ENCODE measurements around the gene UTRN. TPM values are rescaled to one million over a fixed set of nuclear protein-coding genes. Genes with fewer than 3 reads are reported as not detected.

Gene UTRN
- polyA plus RNA-seq, 3 donors: 137 to 151 (median 147) TPM

DNA sequence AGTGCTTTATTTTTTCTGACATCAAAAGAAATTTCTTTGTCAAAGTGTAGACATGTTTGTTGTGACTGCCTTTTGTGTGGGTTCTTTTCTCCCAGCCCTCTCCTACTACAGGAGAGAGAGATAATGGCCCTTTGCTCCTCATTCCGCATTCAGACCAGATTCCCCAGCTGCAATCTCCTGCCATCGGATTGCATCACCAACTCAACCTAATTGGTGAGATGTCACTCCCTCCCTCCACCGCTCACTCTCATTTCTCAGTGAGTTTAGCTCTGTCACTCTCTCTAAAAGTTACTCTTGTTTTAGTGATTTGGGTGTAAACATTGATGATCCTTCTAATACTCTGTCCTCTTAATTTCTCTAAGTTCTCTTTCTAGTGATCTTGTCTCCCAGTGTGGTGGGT is 22.7 kb downstream of the UTRN start:
- DNase-seq (ENCODE audit: low read depth in 3 of 3, low spot score in 2 of 3): no peak

DNA sequence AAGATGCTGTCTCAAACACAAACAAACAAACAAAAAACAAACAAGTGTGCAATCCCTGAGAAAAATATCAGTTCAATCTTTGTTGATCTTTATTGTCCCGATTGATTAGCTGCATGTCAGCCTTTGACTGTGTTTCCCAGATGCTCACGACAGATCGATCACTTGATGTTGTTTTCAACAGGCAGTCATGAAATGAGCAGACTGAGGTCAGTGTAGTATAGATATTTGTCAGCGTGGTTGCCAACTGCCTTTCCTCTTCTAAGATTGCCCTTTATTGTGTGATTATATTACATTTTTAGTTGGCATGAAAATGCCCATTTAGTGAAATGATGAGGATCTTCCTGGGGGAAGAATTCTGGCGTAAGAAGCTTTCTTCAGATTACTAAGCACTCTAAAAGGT is 25.6 kb downstream of the UTRN start:
- no peak for DNase-seq (ENCODE audit: low read depth in 3 of 3, low spot score in 2 of 3)

DNA sequence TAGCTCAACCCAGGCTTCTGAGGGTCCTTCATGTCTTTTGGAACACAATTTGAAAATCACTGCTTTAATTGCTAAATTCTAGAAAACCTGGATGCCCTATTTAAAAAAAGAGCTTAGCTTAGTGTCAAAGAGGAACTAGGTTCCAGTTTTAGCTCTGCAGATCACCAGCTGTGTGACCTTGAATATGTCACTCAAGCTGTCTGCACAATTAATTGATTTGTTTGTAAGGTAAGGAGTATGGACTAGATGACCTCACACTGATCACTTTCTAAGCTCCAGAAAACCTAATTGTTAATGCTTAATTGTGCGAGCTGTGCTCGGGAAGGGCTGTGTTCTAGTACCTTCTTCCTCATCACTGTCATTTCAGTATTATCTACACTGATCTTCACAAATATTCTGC is 26.2 kb downstream of the UTRN start:
- no peak for DNase-seq (ENCODE audit: low read depth in 3 of 3, low spot score in 2 of 3)

DNA sequence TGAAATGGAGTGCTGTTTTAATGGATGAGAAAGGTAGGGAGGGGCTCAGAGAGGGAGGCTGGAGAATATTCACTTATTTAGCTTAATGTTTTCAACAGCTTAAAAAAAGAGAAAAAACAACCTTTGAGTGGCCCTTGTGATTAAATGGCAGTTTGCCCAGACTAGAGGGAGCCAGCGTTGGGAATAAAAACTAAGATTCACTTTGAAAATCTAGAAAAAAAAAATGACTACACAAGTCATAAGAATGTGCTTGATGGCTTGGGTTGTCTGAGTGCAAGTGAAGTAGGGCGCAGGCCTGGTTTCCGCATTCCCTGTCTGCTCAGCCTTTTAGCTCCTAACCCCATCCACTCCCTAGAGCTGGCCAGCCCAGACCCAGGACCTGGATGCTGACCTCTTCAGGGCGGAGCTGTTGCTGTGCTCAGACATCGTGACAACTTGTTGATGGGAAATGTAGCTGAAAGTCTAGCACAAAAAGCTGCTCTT is 28.9 kb downstream of the UTRN start:
- DNase-seq (ENCODE audit: low read depth in 3 of 3, low spot score in 2 of 3): peak in 1 of 3 donors; percentile 46

DNA sequence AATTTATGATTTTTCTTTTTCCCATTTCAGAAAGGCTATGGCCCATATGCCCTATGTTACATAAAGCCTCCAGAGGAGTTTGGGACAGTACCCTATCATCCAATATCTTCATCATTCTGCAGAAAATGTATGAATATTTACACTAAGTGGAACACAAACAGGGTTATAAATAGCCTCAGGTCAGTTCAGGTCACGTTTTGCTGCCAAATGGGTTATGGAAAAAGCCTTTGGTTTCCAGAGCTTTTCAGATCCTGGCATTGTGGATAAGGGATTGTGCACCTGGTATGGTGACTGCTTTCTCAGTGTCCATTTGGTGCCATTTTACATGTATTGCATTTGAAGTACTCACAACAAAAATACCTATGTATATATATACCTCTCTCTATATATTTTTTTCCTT is 29.4 kb downstream of the UTRN start:
- DNase-seq (ENCODE audit: low read depth in 3 of 3, low spot score in 2 of 3): no peak

DNA sequence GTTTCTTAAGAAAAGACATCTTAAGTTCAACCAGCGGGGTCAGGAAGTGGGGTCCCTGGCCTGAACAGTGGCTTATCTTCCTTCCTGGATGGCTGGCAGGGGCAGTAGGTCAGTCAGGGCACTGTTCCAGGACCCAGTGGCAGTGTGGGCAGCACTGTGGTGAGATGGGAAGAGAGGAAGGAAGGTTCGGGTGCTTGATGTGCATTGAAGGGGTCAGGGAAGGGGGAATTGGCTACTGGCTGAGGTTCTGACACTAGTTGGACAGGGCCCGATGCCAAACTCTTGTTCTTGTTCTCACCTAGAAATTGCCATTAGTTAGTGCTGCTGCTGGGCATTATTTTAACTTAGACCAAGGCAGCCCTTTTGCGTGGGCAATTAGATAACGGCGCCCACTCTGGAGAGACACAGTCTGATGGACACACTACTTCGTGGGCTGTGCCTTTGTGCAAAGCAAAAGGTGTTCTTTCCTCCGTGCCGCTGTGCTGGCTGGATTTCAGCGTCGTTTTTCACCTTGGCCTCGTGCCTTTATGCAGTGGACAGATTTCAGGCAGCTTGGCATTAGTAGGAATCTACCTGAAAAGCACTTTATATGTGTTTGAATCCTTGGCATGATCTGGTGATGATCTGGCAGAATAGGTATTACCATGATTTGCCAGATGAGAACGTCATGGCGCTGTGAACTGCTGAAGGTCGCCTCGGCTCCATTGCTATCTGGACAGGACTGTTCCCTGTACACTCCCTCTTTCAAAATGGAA is 30.3 kb downstream of the UTRN start:
- DNase-seq (ENCODE audit: low read depth in 3 of 3, low spot score in 2 of 3): no peak

DNA sequence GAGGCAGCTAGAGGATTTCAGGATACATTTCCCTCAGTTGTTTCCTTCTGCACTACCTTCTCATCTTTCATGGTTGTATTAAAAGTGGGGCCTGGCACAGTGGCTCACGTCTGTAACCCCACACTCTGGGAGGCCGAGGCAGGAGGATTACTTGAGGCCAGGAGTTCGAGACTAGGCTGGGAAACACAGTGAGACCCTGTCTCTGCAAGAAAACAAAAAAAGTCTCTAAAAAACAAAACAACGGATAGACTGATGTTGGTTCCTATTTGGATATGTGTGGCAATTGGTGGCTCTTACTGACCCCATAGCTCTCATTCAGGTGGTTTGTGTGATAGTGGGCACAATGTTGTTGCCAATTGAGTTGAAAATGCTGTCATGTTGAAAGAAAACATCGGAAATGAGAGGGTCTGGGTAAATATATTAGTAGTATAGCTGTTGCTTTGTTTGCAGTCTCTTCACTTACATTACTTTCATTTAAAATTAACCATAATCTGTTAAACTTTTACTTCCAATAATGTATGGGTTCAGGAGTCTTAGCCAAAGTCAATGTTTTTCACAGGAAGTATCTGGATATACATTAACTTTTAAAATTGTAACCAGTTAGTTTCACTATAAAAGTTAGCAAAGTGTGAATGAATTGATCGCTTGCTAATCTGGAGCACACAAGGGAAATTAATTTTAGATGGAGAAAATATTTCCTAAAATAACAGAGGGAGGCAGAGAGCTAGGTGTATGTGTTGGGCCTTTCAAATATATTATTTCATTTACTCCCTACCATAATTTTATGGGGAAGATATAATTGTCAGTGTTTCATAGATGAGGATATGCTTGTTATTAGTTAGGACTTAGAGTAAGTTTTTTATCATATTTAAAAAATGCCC is 31.1 kb downstream of the UTRN start:
- DNase-seq (ENCODE audit: low read depth in 3 of 3, low spot score in 2 of 3): no peak

DNA sequence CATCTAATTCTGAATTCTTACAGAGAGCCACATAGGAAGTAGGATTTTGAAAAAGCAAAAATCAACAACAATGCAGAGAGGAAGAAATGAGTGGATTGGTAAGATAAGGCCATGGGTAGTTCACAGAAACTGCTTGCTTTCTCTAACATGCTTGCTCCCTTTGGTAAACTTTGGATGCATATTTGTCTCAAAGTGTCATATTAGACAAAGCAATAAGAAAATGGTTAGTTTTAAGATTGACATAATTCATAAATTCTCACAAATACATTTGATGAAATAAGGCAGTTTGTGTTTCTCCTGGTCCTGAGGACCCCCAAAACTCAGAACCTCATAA is 31.7 kb downstream of the UTRN start:
- DNase-seq (ENCODE audit: low read depth in 3 of 3, low spot score in 2 of 3): no peak

DNA sequence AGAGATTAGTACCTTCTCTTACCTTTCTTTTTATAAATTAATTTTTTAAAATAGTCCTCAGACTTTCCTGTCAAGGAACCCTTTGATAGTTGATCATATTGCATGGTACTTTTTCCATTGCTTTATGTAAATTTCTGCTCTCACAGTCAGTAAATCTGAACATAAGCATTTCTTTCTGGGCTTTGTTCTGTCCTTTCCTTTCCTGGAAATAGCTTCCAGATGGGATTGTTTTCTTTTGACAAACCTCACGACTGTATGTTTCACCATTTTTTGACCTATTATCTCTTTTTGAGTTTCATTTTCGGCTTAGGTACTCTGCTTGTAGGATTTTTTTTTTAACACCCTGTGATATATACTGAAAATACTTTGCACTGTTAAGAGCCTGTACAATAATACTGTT is 32.6 kb downstream of the UTRN start:
- no peak for DNase-seq (ENCODE audit: low read depth in 3 of 3, low spot score in 2 of 3)

DNA sequence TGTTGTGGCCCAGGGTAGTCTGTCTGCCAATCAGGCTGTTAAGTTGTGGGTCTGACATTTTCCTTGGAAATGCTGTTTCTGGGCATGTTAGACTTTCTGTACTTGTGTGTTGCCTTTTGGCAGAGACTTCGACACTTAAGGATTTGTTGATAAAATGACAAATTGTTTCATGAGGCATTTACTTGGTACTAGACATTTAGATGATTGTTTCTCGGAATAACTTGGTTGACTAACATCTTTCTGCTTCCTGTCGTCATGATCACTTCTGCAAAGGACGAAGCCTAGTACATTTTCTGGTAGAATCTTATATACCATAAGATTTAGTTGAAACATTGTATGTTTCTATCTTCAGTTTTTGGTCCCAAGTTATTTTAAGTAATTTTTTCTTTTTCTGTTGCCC is 34.1 kb downstream of the UTRN start:
- DNase-seq (ENCODE audit: low read depth in 3 of 3, low spot score in 2 of 3): no peak

DNA sequence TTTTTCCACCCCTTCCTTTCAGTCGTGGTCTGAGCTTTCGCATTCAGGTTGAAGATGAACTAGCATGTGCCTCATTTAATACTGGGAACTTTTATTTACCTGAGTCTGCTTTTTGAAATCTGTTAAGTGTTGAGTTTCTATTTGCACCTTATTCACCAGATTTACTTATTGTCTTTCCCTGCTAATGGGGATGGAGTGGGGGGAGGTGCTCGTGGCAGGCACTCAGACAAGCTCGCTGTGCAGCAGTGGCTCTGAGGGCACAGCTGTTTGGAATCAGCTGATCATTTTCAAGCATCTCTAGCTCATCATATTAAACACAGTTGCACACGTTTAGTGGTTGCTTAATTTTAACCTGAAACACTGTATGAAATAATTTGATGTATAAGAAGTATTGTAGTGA is 35.6 kb downstream of the UTRN start:
- DNase-seq (ENCODE audit: low read depth in 3 of 3, low spot score in 2 of 3): no peak

DNA sequence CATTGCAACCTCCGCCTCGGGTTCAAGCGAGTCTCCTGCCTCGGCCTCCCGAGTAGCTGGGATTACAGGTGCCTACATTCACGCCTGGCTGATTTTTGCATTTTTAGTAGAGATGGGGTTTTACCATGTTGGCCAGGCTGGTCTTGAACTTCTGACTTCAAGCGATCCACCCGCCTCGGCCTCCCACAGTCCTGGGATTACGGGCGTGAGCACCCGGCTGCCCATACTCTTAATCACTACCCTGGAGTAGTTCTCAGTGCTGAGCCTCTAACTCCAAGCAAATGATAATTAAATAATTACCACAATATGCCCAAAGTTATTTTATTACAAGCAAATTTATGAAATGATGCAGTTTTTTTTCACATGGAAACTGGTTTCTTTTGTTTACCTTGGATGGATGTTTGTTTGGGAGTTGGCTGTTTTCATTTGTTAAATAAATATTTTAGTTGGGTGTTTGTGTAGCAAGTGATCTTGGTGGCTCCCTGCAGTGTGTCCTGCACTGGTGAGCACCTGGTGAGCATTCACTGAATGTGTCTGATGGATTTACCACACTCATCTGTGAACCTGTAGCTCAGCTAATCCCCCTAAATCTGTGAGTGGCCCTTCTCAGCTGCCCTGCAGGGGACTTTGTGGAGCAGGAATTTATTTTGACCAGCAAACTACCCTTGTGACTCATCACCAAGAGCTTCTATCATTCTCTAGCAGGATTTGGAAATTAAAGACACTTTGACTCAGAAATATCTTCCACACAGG is 36.9 kb downstream of the UTRN start:
- no peak for DNase-seq (ENCODE audit: low read depth in 3 of 3, low spot score in 2 of 3)

DNA sequence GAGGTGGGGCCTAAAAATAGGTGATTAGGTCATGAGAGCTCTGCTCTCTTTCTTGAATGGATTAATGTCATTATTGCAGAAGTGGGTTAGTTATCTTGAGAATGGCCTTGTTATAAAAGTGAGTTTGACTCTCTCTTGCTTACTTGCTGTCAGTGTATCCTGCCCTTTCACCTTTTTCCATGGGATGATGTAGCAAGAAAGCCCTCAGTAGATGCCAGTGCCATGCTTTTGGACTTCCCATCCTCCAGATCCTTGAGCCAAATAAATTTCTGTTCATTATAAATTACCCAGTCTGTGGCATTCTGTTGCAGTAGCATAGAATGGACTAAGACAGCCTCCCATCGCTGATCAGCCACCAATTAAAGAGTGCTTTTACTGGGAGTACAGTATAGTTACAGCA is 40.1 kb downstream of the UTRN start:
- DNase-seq (ENCODE audit: low read depth in 3 of 3, low spot score in 2 of 3): no peak

DNA sequence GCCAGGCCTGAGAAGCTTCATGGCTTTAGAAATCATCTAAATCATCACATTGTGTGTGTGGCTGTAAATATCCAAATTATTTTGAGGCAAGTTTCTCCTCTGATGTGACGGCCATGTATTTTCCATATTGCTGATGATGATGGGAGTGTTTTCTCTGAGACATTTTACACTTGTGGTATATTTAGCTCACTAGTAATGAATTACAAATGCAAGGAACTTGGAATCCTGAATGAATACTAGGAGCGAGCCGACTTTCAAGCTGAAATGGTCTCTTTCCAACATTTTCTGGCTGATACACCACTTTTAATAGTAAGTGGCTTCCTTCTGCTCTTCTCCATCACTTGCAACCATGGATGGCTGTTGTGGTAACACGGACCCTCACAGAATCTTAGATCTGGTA is 41.3 kb downstream of the UTRN start:
- DNase-seq (ENCODE audit: low read depth in 3 of 3, low spot score in 2 of 3): no peak

DNA sequence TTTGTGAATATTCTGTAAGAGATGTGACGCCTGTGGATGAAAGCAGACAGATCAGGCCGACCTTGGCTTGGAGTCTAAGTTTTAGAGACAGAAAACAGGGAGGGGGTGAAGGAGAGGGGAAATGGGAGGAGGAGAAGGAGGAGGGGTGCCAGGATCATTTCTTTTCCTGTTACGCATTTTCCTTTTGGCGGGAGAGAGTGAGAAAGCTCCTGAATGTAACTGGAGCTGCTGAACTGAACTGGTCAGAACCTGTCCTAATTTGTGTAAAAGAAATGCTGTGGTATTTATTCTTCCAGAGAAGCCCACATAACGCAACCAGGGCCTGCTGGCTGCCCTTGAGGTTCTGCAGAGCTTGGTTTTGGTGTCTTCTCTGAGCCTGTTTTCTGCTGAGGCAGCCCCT is 41.9 kb downstream of the UTRN start:
- DNase-seq (ENCODE audit: low read depth in 3 of 3, low spot score in 2 of 3): no peak

DNA sequence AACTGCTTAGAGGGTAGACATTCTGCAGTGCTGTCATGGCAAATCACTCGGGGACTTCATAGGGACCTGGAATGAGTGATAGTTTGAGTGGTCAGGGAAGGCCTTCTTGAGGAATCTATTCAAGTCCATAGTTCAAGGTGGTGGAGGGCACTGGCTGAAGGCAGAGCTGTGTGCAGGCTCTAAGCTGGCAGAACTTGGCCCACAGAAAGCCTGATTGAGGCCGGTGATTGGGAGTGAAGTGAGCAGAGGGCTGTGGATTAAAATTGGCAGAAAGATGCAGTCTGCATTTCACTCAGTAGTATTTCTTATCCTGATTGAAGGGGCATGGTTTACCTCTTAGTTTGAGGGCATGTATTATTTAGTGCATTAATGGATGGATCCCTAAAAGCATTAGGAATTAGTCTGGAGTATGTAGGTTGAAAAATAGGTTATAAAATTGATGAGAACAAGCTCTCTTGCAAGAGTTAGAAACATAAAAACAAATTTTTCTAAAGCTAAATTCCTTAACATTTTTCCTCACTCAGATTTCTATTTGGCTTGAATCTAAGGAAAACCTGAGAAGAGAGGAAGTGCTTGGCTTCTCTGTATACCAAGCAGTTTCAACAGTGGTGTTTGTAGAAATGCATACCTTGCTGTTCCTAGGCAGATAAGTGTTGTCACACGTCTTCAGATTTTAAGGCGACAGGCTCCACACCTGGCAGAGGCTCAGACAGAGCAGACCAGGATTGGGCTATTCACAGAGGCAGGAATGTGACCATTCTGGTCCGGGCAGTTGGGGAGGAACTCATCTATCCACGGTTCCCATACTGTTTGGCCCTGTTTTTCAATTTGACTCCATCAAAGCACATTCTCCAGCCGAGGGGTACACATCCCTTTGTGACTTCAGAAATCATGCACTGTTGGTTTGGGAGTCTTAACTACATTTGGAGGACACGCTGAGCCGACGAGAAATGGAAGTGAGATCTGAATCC is 45.2 kb downstream of the UTRN start:
- peak in 1 of 3 donors; percentile 38 for DNase-seq (ENCODE audit: low read depth in 3 of 3, low spot score in 2 of 3)

DNA sequence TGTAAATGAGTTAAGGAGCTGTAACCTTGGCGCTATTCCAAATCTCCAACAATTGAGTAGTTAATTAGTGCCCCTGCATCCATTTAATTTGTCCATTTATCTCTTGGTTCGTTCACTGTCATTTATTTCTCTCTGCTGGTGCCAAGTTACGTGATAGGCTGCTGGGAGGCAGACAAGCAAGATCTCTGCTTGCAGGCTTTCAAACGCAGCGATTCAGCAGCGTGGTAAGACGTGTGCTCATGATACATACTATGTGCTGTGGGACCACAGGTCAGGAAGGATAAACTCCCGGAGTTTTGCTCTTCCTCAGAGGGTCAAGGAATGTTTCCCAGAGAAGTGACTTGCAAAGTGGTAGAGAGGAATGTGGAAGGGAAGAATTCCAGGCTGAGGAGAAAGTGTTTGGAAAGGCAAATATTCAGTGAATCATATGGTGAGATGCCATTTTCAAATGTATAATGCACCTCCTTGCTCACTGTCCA is 46.4 kb downstream of the UTRN start:
- no peak for DNase-seq (ENCODE audit: low read depth in 3 of 3, low spot score in 2 of 3)

DNA sequence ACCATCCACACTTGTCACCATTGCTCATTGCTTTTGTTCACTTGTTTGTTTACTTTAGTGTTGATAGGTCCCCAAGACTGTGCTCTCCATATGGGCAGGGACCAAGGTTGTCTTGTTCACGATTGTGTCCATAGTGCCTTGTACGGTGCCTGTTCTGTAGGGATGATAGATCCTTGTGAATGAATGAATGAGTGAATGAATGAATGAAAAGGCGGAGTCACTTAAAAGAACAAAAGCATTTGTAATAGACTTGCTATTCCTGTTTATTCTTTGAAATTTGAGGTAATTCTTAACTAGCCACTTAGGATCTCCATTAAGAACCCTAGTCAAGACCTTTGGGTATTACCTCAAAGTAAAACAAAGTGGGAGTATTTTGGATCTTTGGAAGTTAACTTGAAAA is 47.0 kb downstream of the UTRN start:
- DNase-seq (ENCODE audit: low read depth in 3 of 3, low spot score in 2 of 3): no peak

DNA sequence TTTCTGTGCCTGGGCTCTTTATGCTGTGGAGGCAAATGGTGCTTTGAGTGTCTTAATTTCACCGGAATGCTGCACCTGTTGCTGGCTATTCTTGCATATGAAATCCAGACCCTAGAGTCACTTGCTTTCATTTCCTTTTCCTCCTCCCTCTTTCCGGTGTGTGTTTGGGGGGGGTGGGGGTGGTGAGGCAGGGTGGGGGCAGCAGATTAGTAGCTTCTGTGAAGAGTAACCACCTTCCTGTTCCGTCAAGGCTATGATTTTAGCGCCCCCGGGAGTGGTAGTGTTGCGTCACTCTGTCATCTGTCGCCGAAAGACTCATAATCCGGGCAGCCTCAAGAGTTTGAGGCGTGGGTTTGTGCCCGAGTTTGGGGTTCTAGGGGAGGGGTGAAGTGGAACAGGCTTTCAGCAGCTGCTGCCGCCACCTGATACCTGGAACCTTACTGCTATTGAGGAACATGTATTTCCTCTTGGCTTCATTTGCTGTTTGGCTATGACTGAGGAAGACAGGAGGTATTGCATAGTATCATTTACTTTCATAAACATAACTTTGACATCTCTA is 49.1 kb downstream of the UTRN start:
- DNase-seq (ENCODE audit: low read depth in 3 of 3, low spot score in 2 of 3): no peak

Measured in right renal cortex interstitium (tissue), 3 donors.